ENCODE data around the gene ARID4B. TPM values are rescaled to one million over a fixed set of nuclear protein-coding genes. Genes with fewer than 3 reads are reported as not detected.

Gene ARID4B
- total RNA-seq, 1 experiment from 2014 or later, result 34.0 TPM

DNA sequence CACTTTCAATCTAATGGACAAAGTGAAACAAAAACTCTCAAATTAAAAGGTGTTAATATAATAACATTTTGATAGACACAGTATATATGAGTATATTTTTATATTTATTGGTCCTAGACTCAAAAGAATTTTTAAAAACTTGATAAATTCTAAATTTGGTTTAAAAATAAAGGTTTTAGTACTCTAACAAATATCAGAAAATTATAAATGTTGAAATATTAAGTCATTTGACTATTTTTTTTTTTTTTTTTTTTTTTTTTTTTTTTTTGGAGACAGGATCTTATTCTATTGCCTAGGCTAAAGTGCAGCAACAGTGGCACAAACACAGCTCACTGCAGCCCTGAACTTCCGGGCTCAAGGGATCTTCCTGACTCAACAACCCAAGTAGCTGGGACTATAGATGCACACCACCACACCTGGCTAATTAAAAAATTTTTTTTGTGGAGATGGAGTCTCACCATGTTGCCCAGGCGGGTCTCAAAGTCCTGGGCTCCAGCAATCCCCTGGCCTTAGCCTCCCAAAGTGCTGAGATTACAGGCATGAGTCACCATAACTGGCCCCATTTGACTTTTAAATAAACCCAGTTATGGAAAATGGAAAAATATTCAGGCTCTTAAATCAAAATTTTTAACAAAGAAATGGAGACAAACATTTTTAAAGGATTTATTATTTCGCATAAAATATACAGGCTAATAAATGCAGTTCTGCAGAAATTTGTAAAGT is 106.2 kb downstream of the ARID4B start:
- Mint-ChIP-seq H3K36me3 (ENCODE audit: insufficient read depth in 1 of 3, low read depth in 3 of 3) (peaks cover 2 to 45% (median 30%) of the 10 kb centered on the region in 3 experiments; a peak in 5 of 7 replicates), H3K9me3 (no peaks in the 10 kb centered on the region), H3K4me1 (no peaks in the 10 kb centered on the region), H3K27me3 (ENCODE audit: low read depth) (no peaks in the 10 kb centered on the region), H3K4me3 (no peak overlapping the region), H3K27ac (no peak overlapping the region; a peak in 1 of 7 replicates)
- no peak overlapping the region for H3T11ph ChIP-seq (ENCODE audit: low read length)
- H3K14ac ChIP-seq (ENCODE audit: insufficient read depth, low read length), result no peak overlapping the region
- no peaks in the 10 kb centered on the region for H3K23me2 ChIP-seq (ENCODE audit: insufficient read length, low read depth, low read length, poor library complexity, severe bottlenecking)
- H3K79me1 ChIP-seq (ENCODE audit: insufficient read depth, low read depth, low read length, poor library complexity, severe bottlenecking), result no peaks in the 10 kb centered on the region
- no peak overlapping the region for H3K4me2 ChIP-seq (ENCODE audit: insufficient read depth, insufficient read length, low read length)
- no peak overlapping the region for H2BK20ac ChIP-seq (ENCODE audit: low read depth, low read length, poor library complexity, severe bottlenecking)
- no peak for DNase-seq
- no peak overlapping the region for H2BK120ac ChIP-seq (ENCODE audit: low read depth, low read length, poor library complexity, severe bottlenecking)
- H4K5ac ChIP-seq (ENCODE audit: insufficient read length, low read depth, low read length), result no peak overlapping the region
- H2AK5ac ChIP-seq (ENCODE audit: insufficient read length, low read length), result no peak overlapping the region
- no peak overlapping the region for H2BK12ac ChIP-seq (ENCODE audit: insufficient read length, low read depth, low read length)
- no peaks in the 10 kb centered on the region for H3K27me3 ChIP-seq (ENCODE audit: insufficient read depth, low read length)
- H3K9me3 ChIP-seq (ENCODE audit: control insufficient read depth, low read depth, low read length), result no peaks in the 10 kb centered on the region
- H3K9ac ChIP-seq (ENCODE audit: extremely low read depth, insufficient read length, low read length), result no peak overlapping the region
- no peak overlapping the region for H3K23ac ChIP-seq (ENCODE audit: insufficient read length, low read depth, low read length)
- no peaks in the 10 kb centered on the region for H3K4me1 ChIP-seq (ENCODE audit: insufficient read depth, low read length)
- no peak overlapping the region for H2BK5ac ChIP-seq (ENCODE audit: insufficient read length, low read length)
- H4K20me1 ChIP-seq (ENCODE audit: control insufficient read depth, insufficient read depth, insufficient read length), result no peaks in the 10 kb centered on the region
- H3K18ac ChIP-seq (ENCODE audit: insufficient read length, low read depth, low read length), result no peak overlapping the region
- no peak overlapping the region for H2AFZ ChIP-seq (ENCODE audit: low read length)
- H3K4ac ChIP-seq (ENCODE audit: low read depth, low read length), result no peak overlapping the region
- H3K56ac ChIP-seq (ENCODE audit: insufficient read length, low read depth, low read length), result no peak overlapping the region
- no peak overlapping the region for H2BK15ac ChIP-seq (ENCODE audit: low read depth, low read length)
- no peak for TF ChIP-seq CTCF (conservative IDR thresholded peaks at IDR 0.05)
- H3K27ac ChIP-seq (ENCODE audit: insufficient read length, low read depth, low read length), result no peak overlapping the region
- no CpG with 5 or more reads among the region's 3 CpGs for WGBS (ENCODE audit: extremely low coverage, insufficient read length, low lambda C conversion rate)
- H4K91ac ChIP-seq (ENCODE audit: insufficient read length, low read depth, low read length), result no peak overlapping the region
- H3K79me2 ChIP-seq (ENCODE audit: insufficient read depth, low read length), result no peaks in the 10 kb centered on the region
- no peak overlapping the region for H4K8ac ChIP-seq (replicated peaks; ENCODE audit: insufficient read length, low read depth, low read length)

Measured in H9 (cell line).